GM12873 (cell line): Measurements from ENCODE around the gene MRPL12.

ENCODE experiments used
- TF ChIP-seq, protein P1 (sequence below): IDR thresholded peaks from 2 replicates; pipeline ENCODE4 v1.5.1; 2012; ENCODE audit warnings: low read depth, mild to moderate bottlenecking, moderate library complexity, low read length, control low read depth; ENCODE audit not compliant: insufficient read depth; ENCODE audit errors: missing control alignments

The MRPL12 gene

DNA sequence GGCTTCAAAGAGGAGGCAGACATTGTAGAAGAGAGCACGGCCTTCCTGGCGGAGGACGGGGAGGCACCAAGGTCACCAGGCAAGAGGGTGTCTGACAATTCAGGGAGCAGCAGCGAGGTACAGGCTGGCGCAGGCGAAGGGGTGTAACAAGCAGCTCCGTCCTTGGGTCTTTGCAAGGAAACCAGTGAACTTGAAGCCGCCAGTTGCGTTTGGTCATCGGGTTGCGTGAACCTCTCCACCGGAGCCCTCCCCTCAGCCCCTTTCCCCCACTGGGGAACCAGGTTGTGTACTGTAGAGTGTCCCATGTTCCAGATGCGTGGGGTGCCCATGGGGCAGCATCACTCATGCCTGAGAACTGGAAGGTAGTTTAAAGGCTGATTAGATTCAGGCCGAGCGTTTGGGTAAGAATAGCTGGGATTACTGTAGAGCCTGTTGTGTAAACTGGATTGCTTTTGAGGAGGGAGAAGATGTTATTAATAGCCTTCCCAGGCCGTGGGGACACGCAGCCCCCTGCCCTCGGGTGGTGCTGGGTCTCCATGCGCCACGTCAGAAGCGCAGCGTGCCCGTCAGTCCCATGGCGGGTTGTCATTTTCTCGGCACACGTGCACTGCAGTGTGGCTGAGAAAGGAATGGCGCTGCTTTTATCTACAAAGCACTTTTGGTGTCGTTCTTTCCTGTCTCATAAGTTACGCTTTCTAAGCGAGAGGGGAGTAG lies 2.5 kb downstream of the MRPL12 start:
- TF ChIP-seq, protein P1, sequence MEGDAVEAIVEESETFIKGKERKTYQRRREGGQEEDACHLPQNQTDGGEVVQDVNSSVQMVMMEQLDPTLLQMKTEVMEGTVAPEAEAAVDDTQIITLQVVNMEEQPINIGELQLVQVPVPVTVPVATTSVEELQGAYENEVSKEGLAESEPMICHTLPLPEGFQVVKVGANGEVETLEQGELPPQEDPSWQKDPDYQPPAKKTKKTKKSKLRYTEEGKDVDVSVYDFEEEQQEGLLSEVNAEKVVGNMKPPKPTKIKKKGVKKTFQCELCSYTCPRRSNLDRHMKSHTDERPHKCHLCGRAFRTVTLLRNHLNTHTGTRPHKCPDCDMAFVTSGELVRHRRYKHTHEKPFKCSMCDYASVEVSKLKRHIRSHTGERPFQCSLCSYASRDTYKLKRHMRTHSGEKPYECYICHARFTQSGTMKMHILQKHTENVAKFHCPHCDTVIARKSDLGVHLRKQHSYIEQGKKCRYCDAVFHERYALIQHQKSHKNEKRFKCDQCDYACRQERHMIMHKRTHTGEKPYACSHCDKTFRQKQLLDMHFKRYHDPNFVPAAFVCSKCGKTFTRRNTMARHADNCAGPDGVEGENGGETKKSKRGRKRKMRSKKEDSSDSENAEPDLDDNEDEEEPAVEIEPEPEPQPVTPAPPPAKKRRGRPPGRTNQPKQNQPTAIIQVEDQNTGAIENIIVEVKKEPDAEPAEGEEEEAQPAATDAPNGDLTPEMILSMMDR = no peak

- TF ChIP-seq, protein P1 = no peak
These were observed 3.1 kb downstream of the MRPL12 start for GRCh38 chr17:81706232-81706611.

DNA sequence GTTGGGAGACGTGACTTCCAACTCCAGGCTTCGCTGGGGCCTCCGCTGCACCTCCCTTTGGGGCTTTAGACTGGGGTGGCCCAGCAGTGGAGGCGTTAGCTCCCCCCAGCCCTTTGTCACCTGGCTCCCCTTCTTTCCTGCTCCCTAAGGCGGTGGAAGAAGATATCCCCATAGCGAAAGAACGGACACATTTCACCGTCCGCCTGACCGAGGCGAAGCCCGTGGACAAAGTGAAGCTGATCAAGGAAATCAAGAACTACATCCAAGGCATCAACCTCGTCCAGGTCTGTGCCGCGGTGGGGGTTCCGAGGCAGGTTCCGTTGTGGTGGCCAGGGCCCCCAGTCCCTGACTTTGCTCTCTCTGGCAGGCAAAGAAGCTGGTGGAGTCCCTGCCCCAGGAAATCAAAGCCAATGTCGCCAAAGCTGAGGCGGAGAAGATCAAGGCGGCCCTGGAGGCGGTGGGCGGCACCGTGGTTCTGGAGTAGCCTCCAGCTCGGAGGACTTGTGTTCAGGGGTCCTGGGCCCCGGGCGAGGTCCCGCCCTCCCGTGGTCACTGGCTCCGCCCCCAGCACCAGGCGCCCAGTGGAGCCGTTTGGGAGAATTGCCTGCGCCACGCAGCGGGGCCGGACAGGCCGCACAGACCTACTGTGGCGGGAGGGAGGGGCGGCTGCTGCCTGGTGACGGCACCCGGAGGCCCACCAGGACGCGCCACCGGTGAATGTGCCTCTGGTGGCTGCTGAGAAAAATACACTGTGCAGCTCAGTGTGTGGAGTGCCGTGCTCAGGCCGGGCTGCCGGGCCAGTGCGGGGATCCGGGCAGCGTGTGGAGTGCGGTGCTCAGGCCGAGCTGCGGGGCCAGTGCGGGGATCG lies 3.8 kb downstream of the MRPL12 start:
- TF ChIP-seq, protein P1 = peak; percentile 21

DNA sequence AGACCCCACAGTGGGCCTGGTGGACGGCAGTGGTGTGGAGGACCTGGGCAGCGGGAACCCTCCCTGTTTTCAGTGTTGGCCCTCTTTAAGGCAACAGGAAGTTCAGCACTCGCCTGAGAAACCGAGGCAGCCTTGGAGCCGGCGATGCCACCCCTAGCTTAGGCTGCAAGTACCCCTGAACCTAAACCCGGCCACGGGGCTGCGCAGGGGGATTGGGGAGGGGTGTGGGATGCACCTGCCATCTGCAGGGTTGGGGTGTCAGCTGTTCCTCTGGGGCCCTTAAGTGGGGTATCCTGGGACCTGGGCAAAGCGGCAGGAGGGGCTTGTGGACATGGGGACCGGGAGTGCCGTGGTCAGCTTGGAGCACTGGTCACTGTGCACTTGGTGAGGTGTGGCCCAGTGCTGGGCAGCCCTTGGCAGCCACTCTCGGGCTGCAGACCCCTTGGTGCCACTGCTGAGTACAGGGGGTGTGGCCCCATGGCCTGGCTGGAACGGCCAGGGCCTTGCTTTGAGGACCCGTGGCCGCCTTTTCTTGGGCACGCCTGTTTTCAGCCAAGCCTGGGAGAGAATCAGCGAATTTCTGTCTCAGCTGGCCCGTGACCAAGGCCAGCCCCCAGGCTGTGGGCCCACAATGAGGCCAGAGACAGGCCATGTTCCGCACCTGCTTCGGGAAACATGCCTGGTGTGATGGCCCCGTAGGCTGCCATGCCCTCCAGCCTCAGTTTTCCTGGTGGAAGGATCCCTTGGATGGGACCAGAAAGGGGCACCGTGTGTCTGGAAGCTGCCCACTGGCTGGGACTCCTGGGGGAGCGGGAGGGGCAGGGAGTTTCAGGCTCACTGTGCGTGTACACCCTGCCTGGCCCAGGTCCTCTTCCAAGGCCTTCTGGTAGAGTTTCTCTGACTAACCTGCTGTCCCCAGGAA lies 4.8 kb downstream of the MRPL12 start:
- TF ChIP-seq, protein P1 = no peak

DNA sequence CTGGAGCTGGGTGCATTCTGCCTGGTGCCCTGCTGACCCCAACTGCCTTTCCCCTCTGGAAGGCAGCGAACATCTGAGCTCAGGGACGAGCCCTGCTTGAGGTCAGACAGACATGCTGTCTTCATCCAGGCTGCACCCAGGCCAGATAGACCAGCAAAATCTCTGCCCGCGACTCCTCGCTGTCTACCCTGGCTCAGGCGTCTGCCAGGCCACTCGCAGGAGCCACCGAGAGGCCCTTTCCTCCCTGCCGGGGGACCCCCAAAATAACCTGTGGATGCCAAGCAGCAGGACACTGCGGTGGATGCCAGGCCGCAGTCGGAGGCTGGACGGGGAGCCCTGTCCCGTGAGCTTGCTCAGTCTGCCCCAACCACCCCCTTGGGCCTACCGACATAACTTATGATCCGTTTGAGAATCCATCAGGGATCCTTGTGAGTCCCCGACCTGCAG lies 5.6 kb downstream of the MRPL12 start:
- TF ChIP-seq, protein P1 = no peak

GRCh38 chr17:81710514-81711308 lies 7.5 kb downstream of the MRPL12 start:
- TF ChIP-seq, protein P1 = no peak
